RWPE2 (cell line): ENCODE measurements around the gene SCUBE1.

ENCODE experiments used
- ATAC-seq: fragments of 200-7000 bp; cut with Tn5 transposase; 3 replicates; pipeline ENCODE4 v1.9.1; 2021; ENCODE audit warnings: low read depth
- DNase-seq: peaks from one replicate; pipeline ENCODE4 v3.0.0-alpha.2; 2020; ENCODE audit warnings: low spot score
- H3K27ac ChIP-seq: fragments of 450-650 bp; 2 replicates; pipeline ENCODE4 v1.5.1; 2017; ENCODE audit warnings: mild to moderate bottlenecking; ENCODE audit not compliant: poor library complexity, severe bottlenecking
- H3K27me3 ChIP-seq: fragments of 250-450 bp; sonication (Bioruptor Pico); 2 replicates; pipeline ENCODE4 v1.5.1; 2021; ENCODE audit warnings: mild to moderate bottlenecking, moderate library complexity; ENCODE audit not compliant: insufficient read depth, poor library complexity, severe bottlenecking
- H3K36me3 ChIP-seq: fragments of 250-450 bp; sonication (Bioruptor Pico); 2 replicates; pipeline ENCODE4 v1.5.1; 2020; ENCODE audit warnings: low read depth, mild to moderate bottlenecking, moderate library complexity
- H3K4me1 ChIP-seq: fragments of 250-450 bp; sonication (Bioruptor Pico); 2 replicates; pipeline ENCODE4 v1.5.1; 2021; ENCODE audit warnings: mild to moderate bottlenecking, moderate library complexity; ENCODE audit not compliant: insufficient read depth, poor library complexity, severe bottlenecking
- H3K4me3 ChIP-seq: fragments of 250-450 bp; sonication (Bioruptor Pico); 2 replicates; pipeline ENCODE4 v1.5.1; 2021; ENCODE audit warnings: mild to moderate bottlenecking, moderate library complexity; ENCODE audit not compliant: severe bottlenecking
- H3K9me3 ChIP-seq: fragments of 250-450 bp; sonication (Bioruptor Pico); 2 replicates; pipeline ENCODE4 v1.5.1; 2021; ENCODE audit warnings: mild to moderate bottlenecking, moderate library complexity; ENCODE audit not compliant: severe bottlenecking
- CTCF ChIP-seq: fragments of 450-650 bp; IDR thresholded peaks from one replicate; pipeline ENCODE4 v1.5.1; 2017; ENCODE audit warnings: mild to moderate bottlenecking, moderate library complexity; ENCODE audit not compliant: poor library complexity, severe bottlenecking

The SCUBE1 gene

GRCh38 chr22:43260331-43261231 is 82.6 kb downstream of the SCUBE1 start:
- Histone ChIP-seq H3K27ac (no peak overlapping the region), H3K4me1 (peaks cover 4% of the 10 kb centered on the region), H3K36me3 (no peaks in the 10 kb centered on the region), H3K9me3 (no peaks in the 10 kb centered on the region), H3K4me3 (no peak overlapping the region), H3K27me3 (peaks cover 2% of the 10 kb centered on the region)
- no peak for TF ChIP-seq CTCF
- no peak for DNase-seq
- no peak for ATAC-seq

GRCh38 chr22:43257961-43258360 is 85.2 kb downstream of the SCUBE1 start:
- no peak for TF ChIP-seq CTCF
- DNase-seq = no peak
- H3K4me3 ChIP-seq = no peak overlapping the region
- H3K27me3 ChIP-seq = no peaks in the 10 kb centered on the region
- no peaks in the 10 kb centered on the region for H3K36me3 ChIP-seq
- H3K9me3 ChIP-seq = no peaks in the 10 kb centered on the region
- no peaks in the 10 kb centered on the region for H3K4me1 ChIP-seq
- H3K27ac ChIP-seq = no peak overlapping the region
- no peak for ATAC-seq

- H3K4me3 ChIP-seq = no peak overlapping the region
- no peak for DNase-seq
- no peaks in the 10 kb centered on the region for H3K4me1 ChIP-seq
- H3K27ac ChIP-seq = no peak overlapping the region
- no peaks in the 10 kb centered on the region for H3K36me3 ChIP-seq
- no peak for TF ChIP-seq CTCF
- no peaks in the 10 kb centered on the region for H3K27me3 ChIP-seq
- H3K9me3 ChIP-seq = no peaks in the 10 kb centered on the region
- ATAC-seq = peak; percentile 47; the same call in 1 of the 3 replicates
These were observed 85.6 kb downstream of the SCUBE1 start for GRCh38 chr22:43257549-43257948.

- H3K4me1 ChIP-seq = no peaks in the 10 kb centered on the region
- DNase-seq = no peak
- no peak for TF ChIP-seq CTCF
- H3K9me3 ChIP-seq = no peaks in the 10 kb centered on the region
- no peak overlapping the region for H3K4me3 ChIP-seq
- H3K27ac ChIP-seq = no peak overlapping the region
- no peaks in the 10 kb centered on the region for H3K36me3 ChIP-seq
- ATAC-seq = no peak
- no peaks in the 10 kb centered on the region for H3K27me3 ChIP-seq
These were observed 86.1 kb downstream of the SCUBE1 start for GRCh38 chr22:43256976-43257545.

DNA sequence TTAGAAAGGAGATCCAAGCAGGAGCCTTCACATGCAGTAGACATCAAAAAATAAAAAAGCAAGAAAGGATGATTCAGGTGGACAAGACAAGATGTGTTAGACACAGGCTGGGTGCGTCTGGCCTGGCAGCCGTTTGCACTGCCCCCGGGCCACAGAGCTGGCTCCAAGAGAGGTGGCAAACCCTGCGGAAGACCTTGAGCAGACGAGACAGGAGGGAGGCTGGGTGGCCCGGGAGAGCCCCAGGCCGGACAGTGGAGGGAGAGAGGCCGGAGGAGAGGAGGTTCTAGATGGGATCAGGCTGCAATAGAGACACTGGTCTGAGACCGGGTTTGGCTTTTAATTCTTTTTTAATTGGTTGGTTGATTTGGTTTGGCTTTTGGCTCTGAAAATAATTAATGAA is 86.6 kb downstream of the SCUBE1 start:
- H3K27ac ChIP-seq = no peak overlapping the region
- H3K9me3 ChIP-seq = no peaks in the 10 kb centered on the region
- TF ChIP-seq CTCF = no peak
- no peaks in the 10 kb centered on the region for H3K27me3 ChIP-seq
- no peak for ATAC-seq
- H3K36me3 ChIP-seq = no peaks in the 10 kb centered on the region
- no peak for DNase-seq
- no peaks in the 10 kb centered on the region for H3K4me1 ChIP-seq
- no peak overlapping the region for H3K4me3 ChIP-seq
